Bronchial epithelial cell (primary cell): ENCODE data around the gene ARFGAP1. TPM values are rescaled to one million over a fixed set of nuclear protein-coding genes. Genes with fewer than 3 reads are reported as not detected.

Source experiments
- DNase-seq: peaks from one replicate; pipeline ENCODE4 v3.0.0-alpha.2; 2010; ENCODE audit warnings: low read depth
- FAIRE-seq: peaks from 2 replicates; lab custom pipeline; 2011; peaks lifted over from hg19 to GRCh38; lab: Jason Lieb, UNC
- H3K27me3 ChIP-seq: 2 replicates; pipeline ENCODE4 v1.5.1; 2011; ENCODE audit warnings: low read length; ENCODE audit not compliant: control insufficient read depth, insufficient read depth
- H3K36me3 ChIP-seq: 2 replicates; pipeline ENCODE4 v1.5.1; 2011; ENCODE audit warnings: low read length; ENCODE audit not compliant: control insufficient read depth, insufficient read depth
- H3K4me3 ChIP-seq: 2 replicates; pipeline ENCODE4 v1.5.1; 2011; ENCODE audit warnings: mild to moderate bottlenecking, low read depth, low read length, control low read depth
- CTCF ChIP-seq: IDR thresholded peaks from 2 replicates; pipeline ENCODE4 v1.5.1; 2011; ENCODE audit warnings: mild to moderate bottlenecking, moderate library complexity, low read length, control low read depth, inconsistent platforms; ENCODE audit not compliant: insufficient read depth, severe bottlenecking
- total RNA-seq: library from RNA; depleted of rRNA; stranded (reverse); fragments of >200 nt; gene quantifications from 2 replicates; pipeline ENCODE4 v1.2.1, GENCODE V29; 2014

The ARFGAP1 gene
- total RNA-seq, 1 donor from 2014 or later = 49.2 TPM

GRCh38 chr20:63269724-63270123, 2.9 kb upstream of the ARFGAP1 start:
- no peak for DNase-seq
- FAIRE-seq = no peak
- H3K27me3 ChIP-seq = peaks cover 1% of the 10 kb centered on the region

GRCh38 chr20:63270606-63271325, 1.8 kb upstream of the ARFGAP1 start:
- Histone ChIP-seq H3K4me3 (no peak overlapping the region), H3K36me3 (peaks cover under 1% of the 10 kb centered on the region), H3K27me3 (peaks cover 1% of the 10 kb centered on the region)
- no peak for TF ChIP-seq CTCF
- no peak for DNase-seq
- no peak for FAIRE-seq

More at GRCh38 chr20:63269724-63270123, 2.9 kb upstream of the ARFGAP1 start:
- no peak overlapping the region for H3K4me3 ChIP-seq
- no peak for TF ChIP-seq CTCF
- H3K36me3 ChIP-seq = no peaks in the 10 kb centered on the region

- Histone ChIP-seq H3K36me3 (peaks cover 14% of the 10 kb centered on the region), H3K27me3 (no peaks in the 10 kb centered on the region), H3K4me3 (peak overlapping the region; percentile 72)
- no peak for DNase-seq
- no peak for FAIRE-seq
- TF ChIP-seq CTCF = no peak
Observed at GRCh38 chr20:63273059-63273579, 506 bp downstream of the ARFGAP1 start.

- Histone ChIP-seq H3K4me3 (peak overlapping the region; percentile 72), H3K36me3 (peaks cover 21% of the 10 kb centered on the region), H3K27me3 (no peaks in the 10 kb centered on the region)
- no peak for TF ChIP-seq CTCF
- peak; percentile 43 for DNase-seq
- no peak for FAIRE-seq
Observed at GRCh38 chr20:63273635-63274380, 1.2 kb downstream of the ARFGAP1 start.

GRCh38 chr20:63274381-63275228, 2.0 kb downstream of the ARFGAP1 start:
- FAIRE-seq = no peak
- Histone ChIP-seq H3K4me3 (no peak overlapping the region), H3K27me3 (no peaks in the 10 kb centered on the region), H3K36me3 (peaks cover 24% of the 10 kb centered on the region)
- TF ChIP-seq CTCF = no peak
- no peak for DNase-seq
